Prostate gland (tissue), 2 donors: ENCODE data around the gene USP19. TPM values are rescaled to one million over a fixed set of nuclear protein-coding genes. Genes with fewer than 3 reads are reported as not detected.

ENCODE experiments used
- DNase-seq: peaks from one replicate; pipeline ENCODE4 v3.0.0-alpha.2; 2019; ENCODE audit warnings: low spot score
- H3K27ac ChIP-seq, 2 donors: fragments of 200-600 bp; sonication (generic); 2 replicates each; pipeline ENCODE4 v1.5.1; 2017 to 2019
- H3K27me3 ChIP-seq: fragments of 200-600 bp; sonication (generic); replicated peaks from 2 replicates; pipeline ENCODE4 v1.5.1; 2019; ENCODE audit not compliant: insufficient read depth
- H3K36me3 ChIP-seq, 2 donors: fragments of 200-600 bp; sonication (generic); 1 replicate in 1 of 2; 2 replicates in 1 of 2; pipeline versions ENCODE4 v1.5.1 to v1.8.1; 2017 to 2019
- H3K4me1 ChIP-seq: fragments of 200-600 bp; sonication (generic); replicated peaks from 2 replicates; pipeline ENCODE4 v1.5.1; 2019
- H3K4me3 ChIP-seq, 2 donors: fragments of 200-600 bp; sonication (generic); 2 replicates each; pipeline ENCODE4 v1.5.1; 2017 to 2019
- H3K9me3 ChIP-seq: fragments of 200-600 bp; sonication (generic); 2 replicates; pipeline ENCODE4 v1.5.1; 2017
- POLR2A ChIP-seq: fragments of 450-650 bp; IDR thresholded peaks from one replicate; pipeline ENCODE4 v1.6.1; 2016; ENCODE audit warnings: antibody characterized with exemption, mild to moderate bottlenecking
- POLR2AphosphoS5 ChIP-seq: sonication (generic); formaldehyde crosslinking; IDR thresholded peaks from one replicate; pipeline ENCODE4 v1.6.1; 2017; ENCODE audit warnings: antibody characterized with exemption
- WGBS: methylation state at CpG from one replicate; pipeline ENCODE4 v1.1.5; 2018; 5-methylcytosine and 5-hydroxymethylcytosine counted together
- intact Hi-C: fragments of 100-400 bp; cut with DNase I; formaldehyde crosslinking; loops from one replicate; pipeline ENCODE4 v1.14.2; 2022
- total RNA-seq, 2 donors: library from RNA; depleted of rRNA; stranded (reverse); fragments of >200 nt; gene quantifications; one replicate each; pipeline ENCODE4 v1.1.0, GENCODE V29; 2016
- TF ChIP-seq, protein P1 (sequence below), 4 experiments: fragments of 200-600 bp in 2 of 4; fragments of 450-650 bp in 2 of 4; sonication (generic) in 2 of 4; IDR thresholded peaks; 1 replicate in 3 of 4; 2 replicates in 1 of 4; pipeline ENCODE4 v1.5.1; 2016 to 2019; ENCODE audit warnings: antibody characterized with exemption in 4 of 4, mild to moderate bottlenecking in 2 of 4, moderate library complexity in 2 of 4

Gene USP19
- total RNA-seq, 2 donors from 2014 or later, result 62.7 to 98.2 TPM

GRCh38 chr3:49108346-49108745 lies 12.3 kb downstream of the USP19 start:
- H3K36me3 ChIP-seq, result peaks cover 29 to 30% of the 10 kb centered on the region in 2 donors
- TF ChIP-seq POLR2AphosphoS5 (no peak), POLR2A (no peak)
- TF ChIP-seq, protein P1, sequence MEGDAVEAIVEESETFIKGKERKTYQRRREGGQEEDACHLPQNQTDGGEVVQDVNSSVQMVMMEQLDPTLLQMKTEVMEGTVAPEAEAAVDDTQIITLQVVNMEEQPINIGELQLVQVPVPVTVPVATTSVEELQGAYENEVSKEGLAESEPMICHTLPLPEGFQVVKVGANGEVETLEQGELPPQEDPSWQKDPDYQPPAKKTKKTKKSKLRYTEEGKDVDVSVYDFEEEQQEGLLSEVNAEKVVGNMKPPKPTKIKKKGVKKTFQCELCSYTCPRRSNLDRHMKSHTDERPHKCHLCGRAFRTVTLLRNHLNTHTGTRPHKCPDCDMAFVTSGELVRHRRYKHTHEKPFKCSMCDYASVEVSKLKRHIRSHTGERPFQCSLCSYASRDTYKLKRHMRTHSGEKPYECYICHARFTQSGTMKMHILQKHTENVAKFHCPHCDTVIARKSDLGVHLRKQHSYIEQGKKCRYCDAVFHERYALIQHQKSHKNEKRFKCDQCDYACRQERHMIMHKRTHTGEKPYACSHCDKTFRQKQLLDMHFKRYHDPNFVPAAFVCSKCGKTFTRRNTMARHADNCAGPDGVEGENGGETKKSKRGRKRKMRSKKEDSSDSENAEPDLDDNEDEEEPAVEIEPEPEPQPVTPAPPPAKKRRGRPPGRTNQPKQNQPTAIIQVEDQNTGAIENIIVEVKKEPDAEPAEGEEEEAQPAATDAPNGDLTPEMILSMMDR (IDR thresholded peaks at IDR 0.05), result no peak
- no peaks in the 10 kb centered on the region for H3K9me3 ChIP-seq
- no peak overlapping the region for H3K4me3 ChIP-seq
- H3K27me3 ChIP-seq, result no peaks in the 10 kb centered on the region
- no peak overlapping the region for H3K27ac ChIP-seq
- no peak for DNase-seq
- intact Hi-C loops, result no loop called here
- peaks cover 8% of the 10 kb centered on the region for H3K4me1 ChIP-seq
- 67% methylated on average over 14 of the region's 14 CpGs for WGBS

DNA sequence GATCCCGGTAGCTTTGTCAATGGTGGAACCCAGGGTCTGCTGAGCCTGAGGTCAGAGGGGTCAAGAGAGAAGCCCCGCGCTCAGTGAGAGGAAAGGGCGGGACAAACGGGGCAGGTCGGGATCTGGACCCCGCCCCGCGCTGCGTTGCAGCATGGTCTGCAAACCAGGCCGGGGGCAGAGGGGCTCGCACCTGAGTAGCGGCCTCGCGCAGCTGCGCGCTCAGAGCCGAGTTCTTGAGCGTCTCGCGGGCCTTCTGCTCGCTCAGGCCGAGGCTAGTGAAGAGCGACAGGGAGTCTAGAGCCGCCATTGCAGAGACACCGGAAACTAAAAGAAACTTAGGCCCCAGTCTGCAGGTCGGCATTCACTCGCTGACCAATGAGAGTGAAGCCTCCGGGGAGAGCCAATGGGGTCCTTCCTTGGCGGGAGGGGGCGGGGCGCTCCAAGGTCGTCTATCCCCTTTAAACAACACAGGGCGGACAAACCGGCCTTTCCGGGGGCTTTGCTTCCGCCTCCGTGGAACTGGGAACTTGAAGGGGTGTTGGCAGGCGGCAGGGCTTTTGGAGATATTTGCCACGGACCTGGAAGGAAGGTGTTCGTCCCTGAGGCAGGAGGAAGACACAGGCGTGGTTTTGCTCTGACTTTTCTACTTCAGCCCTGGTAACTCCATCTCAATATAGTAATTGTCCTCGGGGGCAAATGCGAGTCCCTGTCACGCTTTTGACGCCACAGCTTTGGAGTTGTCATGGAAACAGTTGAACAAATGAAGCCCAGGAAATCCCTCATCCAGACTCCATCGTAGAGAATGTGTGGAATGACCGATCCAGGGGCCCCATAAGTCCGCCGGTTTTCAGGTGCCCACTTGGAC lies 16.0 kb downstream of the USP19 start, which contains the start of gene QARS1:
Gene QARS1, minus strand, starts transcription at position 331 of the 865 bp plus-strand sequence. Its CDS starts 24 bp downstream, at position 307.
- Histone ChIP-seq H3K4me3 (peak within 1 kb of the TSS; percentile 95 to 97), H3K27ac (peak within 1 kb of the TSS; percentile 81 to 82), H3K9me3 (no peaks in the 10 kb centered on the region), H3K36me3 (peaks cover 9 to 27% of the 10 kb centered on the region in 2 donors), H3K4me1 (peaks cover 11% of the 10 kb centered on the region), H3K27me3 (no peaks in the 10 kb centered on the region)
- DNase-seq, result peak; percentile 95
- intact Hi-C loops, result loop anchor here (2.0 kb wide), 1 partner anchor 16 kb away; the partner anchor contains the start of gene USP19
- TF ChIP-seq POLR2AphosphoS5, result peak; percentile 93
- TF ChIP-seq, protein P1 (IDR thresholded peaks at IDR 0.05), result peak in 1 of 4 experiments; percentile 8
- no peak for TF ChIP-seq POLR2A
- WGBS, result under 1% methylated on average over 47 of the region's 50 CpGs

GRCh38 chr3:49104052-49104426 lies 16.6 kb downstream of the USP19 start:
- Histone ChIP-seq H3K27ac (peak overlapping the region; percentile 81 to 82), H3K4me3 (peak overlapping the region; percentile 95 to 97), H3K9me3 (no peaks in the 10 kb centered on the region), H3K36me3 (peaks cover 16 to 22% of the 10 kb centered on the region in 2 donors), H3K4me1 (peaks cover 11% of the 10 kb centered on the region), H3K27me3 (no peaks in the 10 kb centered on the region)
- WGBS, result 2% methylated on average over 8 of the region's 8 CpGs
- intact Hi-C loops, result loop anchor here (2.0 kb wide), 1 partner anchor 17 kb away; the partner anchor contains the start of gene USP19
- DNase-seq, result no peak
- TF ChIP-seq, protein P1 (IDR thresholded peaks at IDR 0.05), result no peak
- TF ChIP-seq POLR2A (no peak), POLR2AphosphoS5 (no peak)

GRCh38 chr3:49100046-49100615 lies 20.5 kb downstream of the USP19 start:
- TF ChIP-seq POLR2A (no peak), POLR2AphosphoS5 (no peak)
- TF ChIP-seq, protein P1 (IDR thresholded peaks at IDR 0.05), result no peak
- Histone ChIP-seq H3K36me3 (peaks cover 26 to 32% of the 10 kb centered on the region in 2 donors), H3K27me3 (no peaks in the 10 kb centered on the region), H3K4me3 (no peak overlapping the region), H3K4me1 (peaks cover 11% of the 10 kb centered on the region), H3K27ac (no peak overlapping the region), H3K9me3 (no peaks in the 10 kb centered on the region)
- 90% methylated on average over 11 of the region's 11 CpGs for WGBS
- no peak for DNase-seq
- intact Hi-C loops, result no loop called here
